H1 (cell line): Measurements from ENCODE around the gene ACKR2. TPM values are rescaled to one million over a fixed set of nuclear protein-coding genes. Genes with fewer than 3 reads are reported as not detected.

ENCODE experiments used
- GABPA ChIP-seq: IDR thresholded peaks from 2 replicates; pipeline ENCODE4 v1.6.1; 2011; ENCODE audit warnings: mild to moderate bottlenecking, low read length, moderate library complexity, borderline replicate concordance; ENCODE audit not compliant: insufficient read depth
- KDM5A ChIP-seq: fragments of 200-600 bp; IDR thresholded peaks from 2 replicates; pipeline ENCODE4 v1.7.1; 2012; ENCODE audit warnings: mild to moderate bottlenecking, low read length, inconsistent platforms, mixed read lengths
- PHF8 ChIP-seq: fragments of 200-600 bp; sonication (generic); conservative IDR thresholded peaks from 2 replicates; pipeline ENCODE4 v1.7.1; 2012; ENCODE audit warnings: low read depth, mild to moderate bottlenecking, inconsistent platforms, low read length, moderate library complexity
- POLR2A ChIP-seq, 2 experiments: IDR thresholded peaks; 1 replicate in 1 of 2; 2 replicates in 1 of 2; pipeline ENCODE4 v1.6.1; 2011; ENCODE audit warnings: low read depth in 2 of 2, low read length in 2 of 2, mild to moderate bottlenecking in 2 of 2; ENCODE audit errors: control extremely low read depth in 1 of 2
- polyA plus RNA-seq, 7 experiments: library from polyadenylated mRNA; depleted of rRNA in 3 of 7; stranded (reverse) in 5 of 7; unstranded in 2 of 7; fragments of >200 nt in 5 of 7; fragments of 200-250 nt in 2 of 7; gene quantifications; 1 replicate in 5 of 7; 2 replicates in 1 of 7; 4 replicates in 1 of 7; pipeline versions ENCODE4 v1.2.1 to v1.2.3, GENCODE V29; 2011 to 2013; ENCODE audit warnings: missing spikeins in 2 of 7, mixed read lengths in 2 of 7
- total RNA-seq: library from RNA; stranded (reverse); fragmentation: NEBNext Ultra II Directional; extraction: Animal tissue kit (Norgen Biotek cat#: 25700); gene quantifications from 2 replicates; pipeline ENCODE4 v1.2.1, GENCODE V29; 2021
- TF ChIP-seq, protein P1 (sequence below): fragments of 300-600 bp; sonication (generic); IDR thresholded peaks from 2 replicates; pipeline ENCODE4 v1.7.1; 2012; ENCODE audit warnings: low read length, moderate library complexity, mild to moderate bottlenecking, inconsistent platforms; ENCODE audit not compliant: insufficient replicate concordance
- TF ChIP-seq, protein P2 (sequence below): IDR thresholded peaks from 2 replicates; pipeline ENCODE4 v1.6.1; 2012; ENCODE audit warnings: inconsistent platforms
- TF ChIP-seq, protein P3 (sequence below), 3 experiments: IDR thresholded peaks; 1 replicate in 2 of 3; 2 replicates in 1 of 3; pipeline versions ENCODE4 v1.5.1 to v1.6.1; 2011; ENCODE audit warnings: low read length in 3 of 3, mild to moderate bottlenecking in 3 of 3, inconsistent platforms in 2 of 3, low read depth in 1 of 3, moderate library complexity in 1 of 3; ENCODE audit not compliant: insufficient read depth in 1 of 3; ENCODE audit errors: control extremely low read depth in 1 of 3

Gene ACKR2
- total and polyA plus RNA-seq, 2 of the 8 experiments (the other 6 are each of a cell fraction or from before 2014, with no cell fraction given) = 0.09 to 0.12 TPM

DNA sequence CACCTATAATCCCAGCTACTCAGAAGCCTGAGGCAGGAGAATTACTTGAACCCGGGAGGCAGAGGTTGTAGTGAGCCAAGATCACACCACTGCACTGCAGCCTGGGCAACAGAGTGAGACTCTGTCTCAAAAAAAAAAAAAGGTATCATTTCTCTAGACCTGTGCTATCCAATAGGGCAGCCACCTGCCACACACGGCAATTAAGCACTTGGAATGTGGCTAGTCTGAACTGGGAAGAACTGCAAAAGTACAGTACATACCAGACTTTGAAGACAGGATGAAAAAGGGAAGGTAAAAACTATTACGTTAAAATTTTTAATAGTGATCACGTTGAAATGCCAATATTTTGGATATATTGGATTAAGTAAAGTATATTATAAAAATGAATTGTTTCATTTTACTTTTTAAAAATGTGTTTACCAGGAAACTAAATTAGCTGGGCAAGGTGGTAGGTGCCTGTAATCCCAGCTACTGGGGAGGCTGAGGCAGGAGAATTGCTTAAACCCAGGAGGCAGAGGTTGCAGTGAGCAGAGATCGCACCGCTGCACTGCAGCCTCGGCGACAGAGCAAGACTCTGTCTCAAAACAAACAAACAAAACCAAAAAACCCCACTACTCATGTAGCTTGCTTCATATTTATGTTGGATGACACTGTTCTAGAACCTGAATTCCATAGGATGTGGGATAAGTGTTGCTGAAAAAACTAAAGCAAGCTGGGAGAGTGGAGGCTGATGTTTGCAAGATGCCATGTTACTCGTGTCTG is 64.2 kb downstream of the ACKR2 start (continued):
- TF ChIP-seq, protein P1, sequence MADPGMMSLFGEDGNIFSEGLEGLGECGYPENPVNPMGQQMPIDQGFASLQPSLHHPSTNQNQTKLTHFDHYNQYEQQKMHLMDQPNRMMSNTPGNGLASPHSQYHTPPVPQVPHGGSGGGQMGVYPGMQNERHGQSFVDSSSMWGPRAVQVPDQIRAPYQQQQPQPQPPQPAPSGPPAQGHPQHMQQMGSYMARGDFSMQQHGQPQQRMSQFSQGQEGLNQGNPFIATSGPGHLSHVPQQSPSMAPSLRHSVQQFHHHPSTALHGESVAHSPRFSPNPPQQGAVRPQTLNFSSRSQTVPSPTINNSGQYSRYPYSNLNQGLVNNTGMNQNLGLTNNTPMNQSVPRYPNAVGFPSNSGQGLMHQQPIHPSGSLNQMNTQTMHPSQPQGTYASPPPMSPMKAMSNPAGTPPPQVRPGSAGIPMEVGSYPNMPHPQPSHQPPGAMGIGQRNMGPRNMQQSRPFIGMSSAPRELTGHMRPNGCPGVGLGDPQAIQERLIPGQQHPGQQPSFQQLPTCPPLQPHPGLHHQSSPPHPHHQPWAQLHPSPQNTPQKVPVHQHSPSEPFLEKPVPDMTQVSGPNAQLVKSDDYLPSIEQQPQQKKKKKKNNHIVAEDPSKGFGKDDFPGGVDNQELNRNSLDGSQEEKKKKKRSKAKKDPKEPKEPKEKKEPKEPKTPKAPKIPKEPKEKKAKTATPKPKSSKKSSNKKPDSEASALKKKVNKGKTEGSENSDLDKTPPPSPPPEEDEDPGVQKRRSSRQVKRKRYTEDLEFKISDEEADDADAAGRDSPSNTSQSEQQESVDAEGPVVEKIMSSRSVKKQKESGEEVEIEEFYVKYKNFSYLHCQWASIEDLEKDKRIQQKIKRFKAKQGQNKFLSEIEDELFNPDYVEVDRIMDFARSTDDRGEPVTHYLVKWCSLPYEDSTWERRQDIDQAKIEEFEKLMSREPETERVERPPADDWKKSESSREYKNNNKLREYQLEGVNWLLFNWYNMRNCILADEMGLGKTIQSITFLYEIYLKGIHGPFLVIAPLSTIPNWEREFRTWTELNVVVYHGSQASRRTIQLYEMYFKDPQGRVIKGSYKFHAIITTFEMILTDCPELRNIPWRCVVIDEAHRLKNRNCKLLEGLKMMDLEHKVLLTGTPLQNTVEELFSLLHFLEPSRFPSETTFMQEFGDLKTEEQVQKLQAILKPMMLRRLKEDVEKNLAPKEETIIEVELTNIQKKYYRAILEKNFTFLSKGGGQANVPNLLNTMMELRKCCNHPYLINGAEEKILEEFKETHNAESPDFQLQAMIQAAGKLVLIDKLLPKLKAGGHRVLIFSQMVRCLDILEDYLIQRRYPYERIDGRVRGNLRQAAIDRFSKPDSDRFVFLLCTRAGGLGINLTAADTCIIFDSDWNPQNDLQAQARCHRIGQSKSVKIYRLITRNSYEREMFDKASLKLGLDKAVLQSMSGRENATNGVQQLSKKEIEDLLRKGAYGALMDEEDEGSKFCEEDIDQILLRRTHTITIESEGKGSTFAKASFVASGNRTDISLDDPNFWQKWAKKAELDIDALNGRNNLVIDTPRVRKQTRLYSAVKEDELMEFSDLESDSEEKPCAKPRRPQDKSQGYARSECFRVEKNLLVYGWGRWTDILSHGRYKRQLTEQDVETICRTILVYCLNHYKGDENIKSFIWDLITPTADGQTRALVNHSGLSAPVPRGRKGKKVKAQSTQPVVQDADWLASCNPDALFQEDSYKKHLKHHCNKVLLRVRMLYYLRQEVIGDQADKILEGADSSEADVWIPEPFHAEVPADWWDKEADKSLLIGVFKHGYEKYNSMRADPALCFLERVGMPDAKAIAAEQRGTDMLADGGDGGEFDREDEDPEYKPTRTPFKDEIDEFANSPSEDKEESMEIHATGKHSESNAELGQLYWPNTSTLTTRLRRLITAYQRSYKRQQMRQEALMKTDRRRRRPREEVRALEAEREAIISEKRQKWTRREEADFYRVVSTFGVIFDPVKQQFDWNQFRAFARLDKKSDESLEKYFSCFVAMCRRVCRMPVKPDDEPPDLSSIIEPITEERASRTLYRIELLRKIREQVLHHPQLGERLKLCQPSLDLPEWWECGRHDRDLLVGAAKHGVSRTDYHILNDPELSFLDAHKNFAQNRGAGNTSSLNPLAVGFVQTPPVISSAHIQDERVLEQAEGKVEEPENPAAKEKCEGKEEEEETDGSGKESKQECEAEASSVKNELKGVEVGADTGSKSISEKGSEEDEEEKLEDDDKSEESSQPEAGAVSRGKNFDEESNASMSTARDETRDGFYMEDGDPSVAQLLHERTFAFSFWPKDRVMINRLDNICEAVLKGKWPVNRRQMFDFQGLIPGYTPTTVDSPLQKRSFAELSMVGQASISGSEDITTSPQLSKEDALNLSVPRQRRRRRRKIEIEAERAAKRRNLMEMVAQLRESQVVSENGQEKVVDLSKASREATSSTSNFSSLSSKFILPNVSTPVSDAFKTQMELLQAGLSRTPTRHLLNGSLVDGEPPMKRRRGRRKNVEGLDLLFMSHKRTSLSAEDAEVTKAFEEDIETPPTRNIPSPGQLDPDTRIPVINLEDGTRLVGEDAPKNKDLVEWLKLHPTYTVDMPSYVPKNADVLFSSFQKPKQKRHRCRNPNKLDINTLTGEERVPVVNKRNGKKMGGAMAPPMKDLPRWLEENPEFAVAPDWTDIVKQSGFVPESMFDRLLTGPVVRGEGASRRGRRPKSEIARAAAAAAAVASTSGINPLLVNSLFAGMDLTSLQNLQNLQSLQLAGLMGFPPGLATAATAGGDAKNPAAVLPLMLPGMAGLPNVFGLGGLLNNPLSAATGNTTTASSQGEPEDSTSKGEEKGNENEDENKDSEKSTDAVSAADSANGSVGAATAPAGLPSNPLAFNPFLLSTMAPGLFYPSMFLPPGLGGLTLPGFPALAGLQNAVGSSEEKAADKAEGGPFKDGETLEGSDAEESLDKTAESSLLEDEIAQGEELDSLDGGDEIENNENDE = no peak
- TF ChIP-seq KDM5A (no peak), POLR2A (IDR thresholded peaks at IDR 0.05; ENCODE audit: control extremely low read depth in 1 of 2, low read depth in 2 of 2, low read length in 2 of 2) (no peak), GABPA (no peak), PHF8 (no peak)
- TF ChIP-seq, protein P2, sequence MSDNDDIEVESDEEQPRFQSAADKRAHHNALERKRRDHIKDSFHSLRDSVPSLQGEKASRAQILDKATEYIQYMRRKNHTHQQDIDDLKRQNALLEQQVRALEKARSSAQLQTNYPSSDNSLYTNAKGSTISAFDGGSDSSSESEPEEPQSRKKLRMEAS = no peak
- TF ChIP-seq, protein P3, sequence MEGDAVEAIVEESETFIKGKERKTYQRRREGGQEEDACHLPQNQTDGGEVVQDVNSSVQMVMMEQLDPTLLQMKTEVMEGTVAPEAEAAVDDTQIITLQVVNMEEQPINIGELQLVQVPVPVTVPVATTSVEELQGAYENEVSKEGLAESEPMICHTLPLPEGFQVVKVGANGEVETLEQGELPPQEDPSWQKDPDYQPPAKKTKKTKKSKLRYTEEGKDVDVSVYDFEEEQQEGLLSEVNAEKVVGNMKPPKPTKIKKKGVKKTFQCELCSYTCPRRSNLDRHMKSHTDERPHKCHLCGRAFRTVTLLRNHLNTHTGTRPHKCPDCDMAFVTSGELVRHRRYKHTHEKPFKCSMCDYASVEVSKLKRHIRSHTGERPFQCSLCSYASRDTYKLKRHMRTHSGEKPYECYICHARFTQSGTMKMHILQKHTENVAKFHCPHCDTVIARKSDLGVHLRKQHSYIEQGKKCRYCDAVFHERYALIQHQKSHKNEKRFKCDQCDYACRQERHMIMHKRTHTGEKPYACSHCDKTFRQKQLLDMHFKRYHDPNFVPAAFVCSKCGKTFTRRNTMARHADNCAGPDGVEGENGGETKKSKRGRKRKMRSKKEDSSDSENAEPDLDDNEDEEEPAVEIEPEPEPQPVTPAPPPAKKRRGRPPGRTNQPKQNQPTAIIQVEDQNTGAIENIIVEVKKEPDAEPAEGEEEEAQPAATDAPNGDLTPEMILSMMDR (IDR thresholded peaks at IDR 0.05; ENCODE audit: control extremely low read depth in 1 of 3, insufficient read depth in 1 of 3, low read depth in 1 of 3, low read length in 3 of 3) = no peak
